ENCODE data around the gene TMEM37. TPM values are rescaled to one million over a fixed set of nuclear protein-coding genes. Genes with fewer than 3 reads are reported as not detected.

The TMEM37 gene
- total RNA-seq, 2 experiments from 2014 or later = not detected

GRCh38 chr2:119423108-119423444, 8.6 kb upstream of the TMEM37 start:
- DNase-seq = no peak
- Mint-ChIP-seq H3K9me3 (no peaks in the 10 kb centered on the region), H3K36me3 (ENCODE audit: low read depth) (no peaks in the 10 kb centered on the region), H3K27me3 (peaks cover 49% of the 10 kb centered on the region), H3K27ac (no peak overlapping the region), H3K4me3 (no peak overlapping the region), H3K4me1 (no peaks in the 10 kb centered on the region)
- POLR2A ChIA-PET = no interaction called here
- CTCF ChIA-PET = no interaction called here

GRCh38 chr2:119423811-119424210, 7.8 kb upstream of the TMEM37 start:
- ChIA-PET CTCF (no interaction called here), POLR2A (no interaction called here)
- H3K4me1 Mint-ChIP-seq = no peaks in the 10 kb centered on the region
- H3K27me3 Mint-ChIP-seq = peaks cover 53% of the 10 kb centered on the region
- DNase-seq = no peak
- H3K27ac Mint-ChIP-seq = no peak overlapping the region
- no peaks in the 10 kb centered on the region for H3K36me3 Mint-ChIP-seq (ENCODE audit: low read depth)
- H3K9me3 Mint-ChIP-seq = no peaks in the 10 kb centered on the region
- H3K4me3 Mint-ChIP-seq = no peak overlapping the region

- H3K9me3 Mint-ChIP-seq = no peaks in the 10 kb centered on the region
- no peak for DNase-seq
- H3K27me3 Mint-ChIP-seq = peaks cover 53% of the 10 kb centered on the region
- H3K36me3 Mint-ChIP-seq (ENCODE audit: low read depth) = no peaks in the 10 kb centered on the region
- no peak overlapping the region for H3K4me3 Mint-ChIP-seq
- no peak overlapping the region for H3K27ac Mint-ChIP-seq
- CTCF ChIA-PET = no interaction called here
- POLR2A ChIA-PET = no interaction called here
- no peaks in the 10 kb centered on the region for H3K4me1 Mint-ChIP-seq
Measured at GRCh38 chr2:119424284-119425118, 7.2 kb upstream of the TMEM37 start.

- ChIA-PET CTCF (no interaction called here), POLR2A (no interaction called here)
- H3K4me1 Mint-ChIP-seq = no peaks in the 10 kb centered on the region
- no peaks in the 10 kb centered on the region for H3K36me3 Mint-ChIP-seq (ENCODE audit: low read depth)
- H3K27ac Mint-ChIP-seq = no peak overlapping the region
- peaks cover 54% of the 10 kb centered on the region for H3K27me3 Mint-ChIP-seq
- no peaks in the 10 kb centered on the region for H3K9me3 Mint-ChIP-seq
- no peak for DNase-seq
- H3K4me3 Mint-ChIP-seq = no peak overlapping the region
Measured at GRCh38 chr2:119425119-119425405, 6.6 kb upstream of the TMEM37 start.

GRCh38 chr2:119425620-119426395, 5.8 kb upstream of the TMEM37 start:
- no peak for DNase-seq
- CTCF ChIA-PET = no interaction called here
- Mint-ChIP-seq H3K36me3 (ENCODE audit: low read depth) (no peaks in the 10 kb centered on the region), H3K9me3 (no peaks in the 10 kb centered on the region), H3K4me3 (no peak overlapping the region), H3K27me3 (peaks cover 60% of the 10 kb centered on the region), H3K4me1 (no peaks in the 10 kb centered on the region), H3K27ac (no peak overlapping the region)
- POLR2A ChIA-PET = no interaction called here

- peaks cover 65% of the 10 kb centered on the region for H3K27me3 Mint-ChIP-seq
Measured at GRCh38 chr2:119426396-119426675, 5.3 kb upstream of the TMEM37 start.

GRCh38 chr2:119426801-119427395, 4.8 kb upstream of the TMEM37 start:
- ChIA-PET CTCF (no interaction called here), POLR2A (no interaction called here)
- Mint-ChIP-seq H3K4me3 (no peak overlapping the region), H3K4me1 (peaks cover 1% of the 10 kb centered on the region), H3K27ac (no peak overlapping the region), H3K9me3 (no peaks in the 10 kb centered on the region), H3K27me3 (peaks cover 62% of the 10 kb centered on the region), H3K36me3 (ENCODE audit: low read depth) (no peaks in the 10 kb centered on the region)
- DNase-seq = no peak

More at GRCh38 chr2:119426396-119426675, 5.3 kb upstream of the TMEM37 start:
- Mint-ChIP-seq H3K9me3 (no peaks in the 10 kb centered on the region), H3K4me1 (peaks cover 1% of the 10 kb centered on the region), H3K36me3 (ENCODE audit: low read depth) (no peaks in the 10 kb centered on the region), H3K4me3 (no peak overlapping the region), H3K27ac (no peak overlapping the region)
- ChIA-PET CTCF (no interaction called here), POLR2A (no interaction called here)
- no peak for DNase-seq

GRCh38 chr2:119427756-119428155, 3.9 kb upstream of the TMEM37 start:
- CTCF ChIA-PET = no interaction called here
- peaks cover 67% of the 10 kb centered on the region for H3K27me3 Mint-ChIP-seq
- DNase-seq = no peak

GRCh38 chr2:119428488-119429224, 3.0 kb upstream of the TMEM37 start:
- Mint-ChIP-seq H3K9me3 (no peaks in the 10 kb centered on the region), H3K27me3 (peaks cover 68% of the 10 kb centered on the region), H3K4me3 (no peak overlapping the region), H3K4me1 (peaks cover 4% of the 10 kb centered on the region), H3K36me3 (ENCODE audit: low read depth) (no peaks in the 10 kb centered on the region), H3K27ac (no peak overlapping the region)
- CTCF ChIA-PET = no interaction called here
- POLR2A ChIA-PET = no interaction called here
- no peak for DNase-seq

More at GRCh38 chr2:119427756-119428155, 3.9 kb upstream of the TMEM37 start:
- Mint-ChIP-seq H3K9me3 (no peaks in the 10 kb centered on the region), H3K27ac (no peak overlapping the region), H3K4me1 (peaks cover 4% of the 10 kb centered on the region), H3K4me3 (no peak overlapping the region), H3K36me3 (ENCODE audit: low read depth) (no peaks in the 10 kb centered on the region)
- POLR2A ChIA-PET = no interaction called here

- CTCF ChIA-PET = no interaction called here
- no peak overlapping the region for H3K4me3 Mint-ChIP-seq
- POLR2A ChIA-PET = no interaction called here
- peaks cover 67% of the 10 kb centered on the region for H3K27me3 Mint-ChIP-seq
- no peak overlapping the region for H3K27ac Mint-ChIP-seq
- no peak for DNase-seq
- H3K9me3 Mint-ChIP-seq = no peaks in the 10 kb centered on the region
- no peaks in the 10 kb centered on the region for H3K36me3 Mint-ChIP-seq (ENCODE audit: low read depth)
- H3K4me1 Mint-ChIP-seq = peaks cover 4% of the 10 kb centered on the region
Measured at GRCh38 chr2:119429225-119429981, 2.3 kb upstream of the TMEM37 start.

- peaks cover 67% of the 10 kb centered on the region for H3K27me3 Mint-ChIP-seq
- no peaks in the 10 kb centered on the region for H3K9me3 Mint-ChIP-seq
- no peak overlapping the region for H3K27ac Mint-ChIP-seq
- DNase-seq = no peak
- H3K36me3 Mint-ChIP-seq (ENCODE audit: low read depth) = no peaks in the 10 kb centered on the region
- ChIA-PET CTCF (no interaction called here), POLR2A (no interaction called here)
- H3K4me3 Mint-ChIP-seq = no peak overlapping the region
- H3K4me1 Mint-ChIP-seq = peaks cover 4% of the 10 kb centered on the region
Measured at GRCh38 chr2:119430023-119430498, 1.6 kb upstream of the TMEM37 start.

GRCh38 chr2:119431976-119432850, 559 bp downstream of the TMEM37 start:
- Mint-ChIP-seq H3K9me3 (no peaks in the 10 kb centered on the region), H3K36me3 (ENCODE audit: low read depth) (no peaks in the 10 kb centered on the region), H3K4me1 (peaks cover 4% of the 10 kb centered on the region), H3K27ac (no peak overlapping the region), H3K27me3 (peaks cover 56% of the 10 kb centered on the region), H3K4me3 (no peak overlapping the region)
- ChIA-PET POLR2A (no interaction called here), CTCF (no interaction called here)
- no peak for DNase-seq
